GM21737 (cell line): ENCODE data around the gene RUNX2.

Source experiments
- ATAC-seq: cut with Tn5 transposase; IDR thresholded peaks from one replicate; pipeline ENCODE4 v1.9.1; 2021; ENCODE audit warnings: mild to moderate bottlenecking, moderate library complexity; ENCODE audit not compliant: unreplicated experiment

The RUNX2 gene

GRCh38 chr6:45351076-45351475, 22.9 kb downstream of the RUNX2 start:
- ATAC-seq, result no peak

- ATAC-seq, result no peak
Observed at GRCh38 chr6:45351667-45352066, 23.5 kb downstream of the RUNX2 start.

DNA sequence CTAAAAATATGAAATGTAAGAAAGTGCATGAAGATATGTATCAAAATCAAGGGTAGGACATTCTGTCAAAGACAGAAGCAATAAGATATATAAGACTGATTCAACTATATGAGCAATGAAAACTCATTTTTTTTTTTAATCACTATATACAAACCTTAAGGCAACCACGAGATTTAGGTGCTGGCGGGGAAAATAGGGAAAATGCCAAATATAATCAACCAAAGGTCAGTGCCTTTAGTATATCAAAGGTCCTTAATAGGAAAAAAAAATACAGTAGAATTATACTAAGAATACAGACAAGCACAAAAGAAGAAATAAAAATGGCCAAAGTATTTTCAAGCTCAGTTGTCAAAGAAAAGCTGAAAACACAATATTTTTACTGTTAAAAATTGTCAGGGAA, 25.5 kb downstream of the RUNX2 start:
- ATAC-seq, result no peak

GRCh38 chr6:45364466-45364865, 36.3 kb downstream of the RUNX2 start:
- no peak for ATAC-seq

- ATAC-seq, result no peak
Observed at GRCh38 chr6:45365036-45365435, 36.9 kb downstream of the RUNX2 start.

- no peak for ATAC-seq
Observed at GRCh38 chr6:45366534-45366933, 38.4 kb downstream of the RUNX2 start.

GRCh38 chr6:45367999-45368398, 39.9 kb downstream of the RUNX2 start:
- no peak for ATAC-seq

DNA sequence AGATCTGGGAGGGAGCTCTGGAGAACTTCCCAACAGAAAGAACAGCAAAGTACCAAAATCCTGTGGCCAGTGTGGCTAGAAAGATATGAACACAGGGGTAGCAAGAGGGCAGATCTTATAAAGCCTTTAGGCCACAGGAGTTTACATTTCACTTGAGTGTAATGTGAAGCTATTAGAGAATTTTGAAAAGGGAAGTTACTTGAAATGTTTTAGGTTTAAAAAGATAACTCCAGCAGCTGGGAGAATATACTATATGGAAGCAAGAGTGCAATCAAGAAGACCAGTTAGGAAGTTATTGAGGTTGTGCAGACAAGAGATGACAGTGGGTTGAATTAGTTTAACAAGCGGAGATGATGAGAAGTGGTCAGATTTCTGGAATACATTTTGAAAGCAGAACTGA, 41.7 kb downstream of the RUNX2 start:
- no peak for ATAC-seq

GRCh38 chr6:45371924-45372573, 43.9 kb downstream of the RUNX2 start:
- no peak for ATAC-seq

- no peak for ATAC-seq
Observed at GRCh38 chr6:45375449-45375848, 47.3 kb downstream of the RUNX2 start.

DNA sequence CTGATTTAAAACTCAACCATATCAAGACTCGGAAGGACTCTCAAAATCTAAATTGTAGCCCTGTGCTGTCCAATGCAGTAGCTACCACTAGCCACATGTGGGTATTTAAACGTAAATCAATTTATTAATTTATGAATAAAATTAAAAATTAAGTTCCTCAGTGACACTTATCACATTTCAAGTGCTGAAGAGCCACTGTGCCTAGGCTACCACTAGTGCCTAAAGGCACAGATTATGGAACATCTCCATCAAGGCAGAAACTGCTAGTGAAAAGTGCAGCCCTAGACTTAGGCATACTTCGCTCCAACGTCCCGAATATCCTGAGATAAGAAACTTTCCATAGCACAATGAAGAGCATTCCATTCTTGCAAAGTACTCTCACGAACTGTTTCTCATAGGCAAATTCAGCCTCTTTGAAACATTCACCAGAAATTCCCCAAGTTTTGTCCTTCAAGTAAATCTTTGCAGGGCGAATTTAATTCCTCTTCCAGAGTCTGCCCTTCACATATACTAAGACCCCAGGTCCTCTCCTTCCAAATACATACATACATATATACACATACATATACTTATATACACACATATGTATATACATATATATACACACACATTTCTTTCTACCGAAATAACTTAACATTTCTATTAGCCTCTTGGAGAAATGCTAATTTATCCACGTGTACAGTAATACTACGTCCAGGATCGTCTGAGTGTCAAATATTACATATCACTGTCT, 48.3 kb downstream of the RUNX2 start:
- no peak for ATAC-seq

GRCh38 chr6:45377043-45377553, 49.0 kb downstream of the RUNX2 start:
- ATAC-seq, result no peak

- ATAC-seq, result peak; percentile 91
Observed at GRCh38 chr6:45377554-45378333, 49.6 kb downstream of the RUNX2 start, which contains the start of gene SUPT3H. SUPT3H (minus strand) TSS chr6:45377934.

DNA sequence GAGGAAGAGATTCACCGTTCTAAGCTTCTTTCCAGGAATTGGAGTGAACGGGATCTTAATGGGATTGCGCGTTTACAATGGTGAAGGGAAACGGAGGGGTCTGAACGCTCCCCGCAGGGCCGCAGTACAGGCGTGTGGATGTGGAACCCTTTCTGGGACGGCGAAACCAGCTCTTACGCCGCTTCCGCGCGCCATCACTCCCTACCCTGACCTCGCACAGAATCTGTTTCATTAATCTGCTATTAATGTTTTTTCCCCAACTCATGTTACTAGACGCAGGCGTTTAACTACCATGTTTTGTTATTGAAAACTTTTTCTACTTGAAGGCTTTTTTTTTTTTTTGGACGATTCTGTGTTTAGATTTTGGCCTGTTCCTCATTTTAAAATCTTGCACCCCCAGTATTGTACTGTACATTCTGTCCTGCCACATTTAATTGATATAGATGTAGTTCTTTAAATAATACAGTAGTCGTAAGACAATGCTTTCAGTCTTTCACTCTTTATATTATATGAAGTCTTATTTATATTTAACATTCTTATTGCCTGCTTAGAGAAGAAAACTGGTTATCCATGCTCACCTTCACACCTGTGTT, 50.3 kb downstream of the RUNX2 start:
- ATAC-seq, result peak; percentile 32

DNA sequence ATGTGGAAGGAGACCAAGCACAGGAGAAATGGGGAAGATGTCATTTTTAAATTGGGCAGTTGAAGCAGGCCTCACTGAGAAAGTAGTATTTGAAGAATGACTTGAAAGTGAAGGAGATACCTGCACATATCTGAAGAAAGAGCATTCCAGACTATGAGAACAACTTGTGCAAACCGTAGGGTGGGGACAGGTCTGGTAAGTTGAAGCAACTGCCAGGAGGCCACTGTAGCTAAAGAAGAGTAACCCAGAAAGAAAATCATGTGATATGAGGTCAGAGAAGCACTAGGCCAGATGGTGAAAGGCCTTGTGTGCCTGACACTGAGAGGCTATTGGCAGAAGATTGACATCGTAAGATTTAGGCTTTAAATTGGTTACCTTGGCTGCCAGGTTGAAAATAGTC, 54.3 kb downstream of the RUNX2 start:
- ATAC-seq, result no peak

DNA sequence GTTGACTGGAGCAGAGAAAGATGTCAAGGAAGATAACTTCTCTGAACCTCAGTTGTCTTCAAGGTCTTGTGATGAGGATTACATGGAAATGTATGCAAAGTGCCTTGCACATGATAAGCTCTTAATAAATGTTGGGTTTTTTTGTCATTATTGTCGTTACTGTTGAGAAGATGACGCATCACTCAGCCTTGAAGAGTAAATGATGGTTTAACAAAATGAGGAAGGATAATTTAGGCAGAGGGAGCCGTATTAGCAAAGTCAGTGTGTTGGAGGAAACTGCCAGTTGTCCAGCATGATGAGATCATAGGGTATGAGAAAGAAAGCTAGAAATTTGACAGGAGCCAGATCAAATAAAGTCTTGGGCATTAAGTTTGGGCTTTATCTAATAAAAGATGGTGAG, 58.4 kb downstream of the RUNX2 start:
- no peak for ATAC-seq

- ATAC-seq, result no peak
Observed at GRCh38 chr6:45387236-45387635, 59.1 kb downstream of the RUNX2 start.

- no peak for ATAC-seq
Observed at GRCh38 chr6:45388328-45388727, 60.2 kb downstream of the RUNX2 start.

DNA sequence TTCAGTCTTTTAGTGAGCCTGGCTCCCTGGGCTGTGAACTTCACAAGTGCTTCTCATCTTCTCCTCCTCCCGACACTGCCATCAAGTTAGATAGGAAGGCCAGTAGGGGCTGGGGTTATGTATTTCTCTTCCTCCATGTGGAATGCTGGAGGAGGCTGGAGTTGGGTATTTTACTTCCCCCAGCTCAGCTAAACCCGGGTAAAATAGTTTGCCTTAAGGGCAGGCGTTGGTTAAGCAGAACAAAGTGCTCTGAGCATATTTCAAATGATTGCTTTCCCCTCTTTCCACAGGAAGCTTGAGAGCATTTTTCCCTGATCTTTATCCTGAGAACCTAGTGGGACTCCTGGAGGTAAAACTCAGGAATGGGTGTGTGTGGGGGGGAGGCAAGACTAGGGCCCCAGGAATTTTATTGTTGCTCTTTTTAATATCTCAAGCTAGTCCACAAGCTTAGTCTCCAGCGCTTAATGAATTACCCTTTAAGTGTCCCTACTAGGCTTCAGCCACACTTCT, 66.5 kb downstream of the RUNX2 start:
- no peak for ATAC-seq

DNA sequence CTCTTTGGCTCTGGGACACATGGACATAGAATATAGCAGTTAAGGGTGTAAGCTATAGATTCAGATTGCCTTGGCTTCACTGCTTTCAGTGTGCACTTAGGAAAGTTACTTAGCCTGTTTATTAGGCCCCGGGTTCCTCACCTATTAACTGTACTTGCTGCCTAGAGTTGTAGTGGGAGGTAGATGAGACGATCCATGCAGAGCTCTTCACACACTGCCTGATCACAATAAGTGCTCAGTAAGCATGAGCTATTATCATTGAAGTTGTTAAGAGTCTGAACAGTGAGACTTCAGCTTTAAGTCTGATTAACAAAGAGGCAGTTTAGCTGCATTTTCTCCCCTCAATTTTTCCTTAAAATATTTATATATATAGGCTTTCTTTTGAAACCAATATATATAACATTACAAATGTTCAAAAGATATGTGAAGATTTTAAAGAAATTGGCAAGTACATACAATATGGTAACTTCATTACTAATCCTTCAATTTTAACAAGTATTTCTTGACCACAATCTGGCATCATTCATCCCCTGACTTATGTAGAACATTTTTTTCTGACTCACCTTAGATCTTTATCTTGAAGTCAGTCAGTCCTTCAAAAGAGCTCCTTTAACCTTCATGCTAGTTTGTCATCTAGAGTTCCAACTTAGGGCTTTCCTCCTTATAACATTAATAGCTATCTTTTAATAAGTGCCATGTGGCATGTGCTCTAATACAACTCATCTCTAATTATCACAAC, 70.1 kb downstream of the RUNX2 start:
- ATAC-seq, result no peak
